Keratinocyte (primary cell): ENCODE measurements around the gene TNFRSF19. TPM values are rescaled to one million over a fixed set of nuclear protein-coding genes. Genes with fewer than 3 reads are reported as not detected.

ENCODE experiments used
- DNase-seq: peaks from one replicate; pipeline ENCODE4 v3.0.0-alpha.2; 2011; ENCODE audit warnings: low read depth, missing footprints, low spot score
- FAIRE-seq: peaks from 2 replicates; lab custom pipeline; 2011; peaks lifted over from hg19 to GRCh38; lab: Jason Lieb, UNC
- H2AFZ ChIP-seq: 2 replicates; pipeline ENCODE4 v1.6.0; 2012; ENCODE audit warnings: low read length, control low read depth, inconsistent platforms; ENCODE audit not compliant: control insufficient read depth
- H3K27ac ChIP-seq: 2 replicates; pipeline ENCODE4 v1.5.1; 2011; ENCODE audit warnings: low read length; ENCODE audit not compliant: control insufficient read depth, insufficient read depth
- H3K27me3 ChIP-seq: 3 replicates; pipeline ENCODE4 v1.6.0; 2011; ENCODE audit warnings: low read length; ENCODE audit not compliant: control insufficient read depth, insufficient read depth; ENCODE audit errors: extremely low read depth
- H3K36me3 ChIP-seq, 2 experiments: 2 replicates in 1 of 2; 3 replicates in 1 of 2; pipeline ENCODE4 v1.5.1; 2011; ENCODE audit warnings: low read length in 2 of 2, mild to moderate bottlenecking in 1 of 2; ENCODE audit not compliant: control insufficient read depth in 2 of 2, insufficient read depth in 2 of 2; ENCODE audit errors: extremely low read depth in 1 of 2
- H3K4me1 ChIP-seq: 3 replicates; pipeline ENCODE4 v1.5.1; 2011; ENCODE audit warnings: low read length; ENCODE audit not compliant: control insufficient read depth, insufficient read depth; ENCODE audit errors: extremely low read depth
- H3K4me2 ChIP-seq: 3 replicates; pipeline ENCODE4 v1.6.0; 2011; ENCODE audit warnings: low read depth, low read length; ENCODE audit not compliant: control insufficient read depth, insufficient read depth; ENCODE audit errors: extremely low read depth
- H3K4me3 ChIP-seq, 3 experiments: fragments of 200-600 bp in 1 of 3; sonication (generic) in 1 of 3; 2 replicates in 2 of 3; 3 replicates in 1 of 3; pipeline ENCODE4 v1.5.1; 2011 to 2016; ENCODE audit warnings: low read length in 3 of 3, mild to moderate bottlenecking in 3 of 3, control low read depth in 2 of 3, inconsistent platforms in 1 of 3, low read depth in 1 of 3, mixed read lengths in 1 of 3, mixed run types in 1 of 3, moderate library complexity in 1 of 3; ENCODE audit not compliant: control insufficient read depth in 2 of 3, insufficient read depth in 2 of 3; ENCODE audit errors: extremely low read depth in 1 of 3
- H3K79me2 ChIP-seq: 2 replicates; pipeline ENCODE4 v1.6.0; 2012; ENCODE audit warnings: low read length; ENCODE audit not compliant: control insufficient read depth, insufficient read depth
- H3K9ac ChIP-seq: 3 replicates; pipeline ENCODE4 v1.6.0; 2011; ENCODE audit warnings: low read length; ENCODE audit not compliant: control insufficient read depth, insufficient read depth; ENCODE audit errors: extremely low read depth
- H3K9me1 ChIP-seq: 3 replicates; pipeline ENCODE4 v1.6.0; 2011; ENCODE audit warnings: low read length; ENCODE audit not compliant: control insufficient read depth, insufficient read depth; ENCODE audit errors: extremely low read depth
- H3K9me3 ChIP-seq: 2 replicates; pipeline ENCODE4 v1.5.1; 2012; ENCODE audit warnings: low read depth, low read length; ENCODE audit not compliant: control insufficient read depth
- H4K20me1 ChIP-seq: 3 replicates; pipeline ENCODE4 v1.6.0; 2011; ENCODE audit warnings: low read length; ENCODE audit not compliant: control insufficient read depth, insufficient read depth; ENCODE audit errors: extremely low read depth
- EZH2 ChIP-seq: IDR thresholded peaks from one replicate; pipeline ENCODE4 v1.6.1; 2012; ENCODE audit warnings: inconsistent platforms, mild to moderate bottlenecking, low read length, moderate library complexity
- dilution Hi-C: fragments of 300-500 bp; cut with MboI; formaldehyde crosslinking; loops from one replicate; pipeline ENCODE4 v1.7.0; 2020; ENCODE audit warnings: low sequenced_read_pairs; ENCODE audit not compliant: extremely low pct_ligation_motif_present
- polyA plus RNA-seq, 5 experiments: library from polyadenylated mRNA; depleted of rRNA in 3 of 5; stranded (reverse) in 3 of 5; stranded (forward) in 1 of 5; unstranded in 1 of 5; fragments of >200 nt; gene quantifications; 1 replicate in 1 of 5; 2 replicates in 3 of 5; 3 replicates in 1 of 5; pipeline versions ENCODE4 v1.2.1 to v1.2.3, GENCODE V29; 2011 to 2012; ENCODE audit warnings: missing spikeins in 2 of 5, low read depth in 1 of 5, low replicate concordance in 1 of 5
- TF ChIP-seq, protein P1 (sequence below), 3 experiments: IDR thresholded peaks in 1 of 3; conservative IDR thresholded peaks in 1 of 3; optimal IDR thresholded peaks in 1 of 3; 2 replicates in 2 of 3; 3 replicates in 1 of 3; pipeline versions ENCODE3 to v1.5.1; 2011; ENCODE audit warnings: low read length in 3 of 3, mild to moderate bottlenecking in 3 of 3, moderate library complexity in 2 of 3, control low read depth in 1 of 3, inconsistent platforms in 1 of 3; ENCODE audit not compliant: insufficient read depth in 2 of 3; ENCODE audit errors: extremely low read depth in 1 of 3

Gene TNFRSF19
- polyA plus RNA-seq, 1 donor (not counting 4 experiments of a cell fraction or from before 2014, with no cell fraction given), result 1.8 TPM

DNA sequence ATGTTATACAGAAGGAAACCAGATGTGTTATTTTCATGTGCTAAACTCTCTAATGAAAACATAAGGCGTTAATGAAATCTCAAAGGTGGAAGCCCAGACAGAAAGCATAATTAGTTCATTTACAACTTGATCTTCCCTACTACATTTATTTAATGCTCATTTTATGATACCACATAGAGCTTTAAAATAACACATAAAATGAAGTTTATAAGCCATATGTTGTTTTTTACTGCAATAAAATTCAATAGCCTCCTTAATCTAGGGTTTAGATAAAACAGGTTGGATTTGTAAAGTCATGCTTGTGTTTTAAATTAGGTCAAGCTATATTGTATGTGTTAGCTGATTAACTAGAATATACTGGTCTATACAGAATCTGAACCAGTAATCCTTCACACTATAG is 81.2 kb downstream of the TNFRSF19 start:
- no peak for FAIRE-seq

DNA sequence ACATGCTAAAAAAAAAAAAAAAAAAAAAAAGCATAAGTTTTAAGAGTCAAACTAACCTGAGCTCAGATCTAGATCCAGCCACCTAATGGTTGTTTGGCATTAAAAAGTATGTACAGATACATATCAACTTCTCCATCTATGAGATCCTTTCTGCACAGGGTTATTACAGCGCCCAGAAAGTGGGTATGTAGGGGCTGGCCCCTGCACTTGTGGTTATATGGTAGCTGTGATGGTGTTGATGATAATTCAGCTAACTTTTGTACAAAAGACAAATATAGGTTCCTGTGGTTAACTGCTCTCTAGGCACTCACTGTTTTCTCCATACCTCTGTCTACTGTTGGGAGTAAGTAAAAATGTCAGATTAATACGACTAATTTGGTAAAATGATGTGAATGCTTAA is 81.7 kb downstream of the TNFRSF19 start:
- Histone ChIP-seq H3K4me2 (no peak overlapping the region), H2AFZ (no peak overlapping the region), H3K27ac (no peak overlapping the region), H3K4me1 (peaks cover 17% of the 10 kb centered on the region), H3K79me2 (no peaks in the 10 kb centered on the region), H3K9ac (no peak overlapping the region), H3K4me3 (no peak overlapping the region), H3K36me3 (no peaks in the 10 kb centered on the region), H3K9me3 (no peaks in the 10 kb centered on the region), H3K27me3 (no peaks in the 10 kb centered on the region), H4K20me1 (no peaks in the 10 kb centered on the region), H3K9me1 (peaks cover 3% of the 10 kb centered on the region)
- no peak for FAIRE-seq
- dilution Hi-C loops, result no loop called here
- no peak for DNase-seq
- TF ChIP-seq, protein P1, sequence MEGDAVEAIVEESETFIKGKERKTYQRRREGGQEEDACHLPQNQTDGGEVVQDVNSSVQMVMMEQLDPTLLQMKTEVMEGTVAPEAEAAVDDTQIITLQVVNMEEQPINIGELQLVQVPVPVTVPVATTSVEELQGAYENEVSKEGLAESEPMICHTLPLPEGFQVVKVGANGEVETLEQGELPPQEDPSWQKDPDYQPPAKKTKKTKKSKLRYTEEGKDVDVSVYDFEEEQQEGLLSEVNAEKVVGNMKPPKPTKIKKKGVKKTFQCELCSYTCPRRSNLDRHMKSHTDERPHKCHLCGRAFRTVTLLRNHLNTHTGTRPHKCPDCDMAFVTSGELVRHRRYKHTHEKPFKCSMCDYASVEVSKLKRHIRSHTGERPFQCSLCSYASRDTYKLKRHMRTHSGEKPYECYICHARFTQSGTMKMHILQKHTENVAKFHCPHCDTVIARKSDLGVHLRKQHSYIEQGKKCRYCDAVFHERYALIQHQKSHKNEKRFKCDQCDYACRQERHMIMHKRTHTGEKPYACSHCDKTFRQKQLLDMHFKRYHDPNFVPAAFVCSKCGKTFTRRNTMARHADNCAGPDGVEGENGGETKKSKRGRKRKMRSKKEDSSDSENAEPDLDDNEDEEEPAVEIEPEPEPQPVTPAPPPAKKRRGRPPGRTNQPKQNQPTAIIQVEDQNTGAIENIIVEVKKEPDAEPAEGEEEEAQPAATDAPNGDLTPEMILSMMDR (optimal IDR thresholded peaks at IDR 0.05 in 1 of 3, IDR thresholded peaks at IDR 0.05 in 1 of 3, conservative IDR thresholded peaks at IDR 0.05 in 1 of 3; ENCODE audit: extremely low read depth in 1 of 3, insufficient read depth in 2 of 3, low read length in 3 of 3), result no peak
- TF ChIP-seq EZH2, result no peak

More for the DNA sequence above, 81.2 kb downstream of the TNFRSF19 start:
- Histone ChIP-seq H3K9me1 (peaks cover 3% of the 10 kb centered on the region), H3K27ac (no peak overlapping the region), H3K4me2 (no peak overlapping the region), H3K27me3 (no peaks in the 10 kb centered on the region), H3K36me3 (no peaks in the 10 kb centered on the region), H3K9ac (no peak overlapping the region), H3K79me2 (no peaks in the 10 kb centered on the region), H2AFZ (no peak overlapping the region), H4K20me1 (no peaks in the 10 kb centered on the region), H3K4me3 (no peak overlapping the region), H3K9me3 (no peaks in the 10 kb centered on the region), H3K4me1 (peaks cover 17% of the 10 kb centered on the region)
- DNase-seq, result no peak
- TF ChIP-seq, protein P1 (optimal IDR thresholded peaks at IDR 0.05 in 1 of 3, IDR thresholded peaks at IDR 0.05 in 1 of 3, conservative IDR thresholded peaks at IDR 0.05 in 1 of 3; ENCODE audit: extremely low read depth in 1 of 3, insufficient read depth in 2 of 3, low read length in 3 of 3), result no peak
- TF ChIP-seq EZH2, result no peak
- dilution Hi-C loops, result no loop called here
